Measurements from ENCODE around the gene OSM. TPM values are rescaled to one million over a fixed set of nuclear protein-coding genes. Genes with fewer than 3 reads are reported as not detected.

The OSM gene
- total RNA-seq: not detected in 2 replicates

DNA sequence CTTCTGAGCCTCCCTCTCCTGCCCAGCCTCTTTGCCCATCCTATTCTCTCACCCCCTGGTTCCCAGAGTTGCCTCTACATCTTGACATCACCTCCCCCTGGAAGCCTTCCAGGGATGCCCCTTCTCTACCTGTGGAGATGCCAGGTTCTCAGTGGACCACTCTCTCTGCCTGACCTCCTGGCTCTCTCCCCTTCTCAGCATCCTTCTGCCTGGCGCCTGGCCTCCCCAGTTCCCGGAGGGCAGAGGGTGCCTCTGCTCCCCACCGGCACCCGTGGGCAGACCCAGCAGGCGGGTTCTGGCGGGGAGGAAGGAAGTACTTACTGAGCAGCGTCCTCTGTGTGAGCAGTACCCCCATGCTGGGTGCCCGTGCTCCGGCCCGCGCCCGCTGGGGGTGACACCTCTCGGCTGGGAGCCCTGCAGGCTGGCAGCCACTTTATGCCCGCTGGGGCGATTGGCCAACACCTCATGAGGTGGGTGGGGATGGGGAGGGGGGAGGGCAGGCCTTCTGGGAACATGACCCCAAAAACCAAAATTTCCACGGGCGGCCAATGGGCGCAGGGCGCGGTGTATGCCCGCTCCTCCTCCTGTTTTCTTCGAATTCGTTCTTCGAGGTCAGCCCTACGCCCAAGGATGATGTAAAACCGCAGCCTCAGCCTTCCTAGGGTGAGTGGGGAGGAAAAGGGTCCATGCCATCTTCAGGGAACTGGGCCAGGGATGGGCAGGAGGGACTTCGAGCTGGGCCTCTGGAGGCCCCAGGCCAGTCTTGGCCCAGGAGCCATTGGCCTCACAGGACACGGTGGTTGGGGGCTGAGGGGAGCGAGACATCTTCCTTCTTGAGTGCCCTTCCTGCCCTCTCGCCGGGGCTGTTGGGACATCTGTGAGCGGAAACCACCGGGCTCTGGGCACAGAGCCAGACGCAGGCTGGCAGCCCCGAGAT, at the start of gene OSM:
TSS of gene OSM (minus strand) at position 407 of the 937 bp plus-strand sequence. CDS start at position 355, 52 bp downstream.

DNA sequence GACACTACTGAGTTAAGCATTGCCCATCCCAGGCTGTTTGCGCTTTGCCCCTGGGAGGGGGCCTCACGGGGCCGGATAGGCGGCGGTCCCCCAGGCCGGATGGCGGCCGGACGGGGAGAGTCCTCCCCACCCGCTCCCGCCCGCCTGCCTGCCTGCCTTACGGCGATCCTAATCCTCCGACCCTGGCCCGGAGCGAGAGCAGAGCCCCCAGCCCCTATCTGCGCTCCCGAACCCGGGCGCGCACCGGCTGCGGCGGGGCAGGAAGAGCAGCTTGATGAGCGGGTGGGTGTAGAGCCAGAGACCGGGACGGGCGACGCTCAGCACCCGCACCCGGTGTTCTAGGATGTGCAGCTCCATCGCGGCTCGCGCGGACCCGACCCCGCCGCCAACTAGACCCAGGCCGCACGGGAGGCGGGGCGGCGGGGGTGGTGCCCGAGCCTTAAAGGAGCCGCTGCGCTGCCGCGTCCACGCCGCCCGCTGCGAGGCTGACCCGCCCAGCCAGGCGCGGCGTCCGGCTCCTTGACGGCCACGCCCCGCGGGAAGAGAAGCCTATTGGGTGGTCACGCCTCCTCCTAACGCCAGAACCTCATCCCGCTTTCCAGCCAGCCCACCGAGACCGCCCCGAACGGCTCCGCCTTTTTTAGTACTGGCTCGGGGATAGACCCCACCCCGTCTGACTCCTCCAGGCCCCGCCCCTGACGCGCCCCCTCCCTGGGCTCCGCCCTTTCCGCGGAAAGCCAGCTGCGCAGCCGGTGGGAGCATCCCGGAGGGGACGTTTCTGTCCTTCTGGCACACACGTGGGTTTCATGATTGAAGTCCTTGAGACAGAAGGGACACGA, 22.7 kb upstream of the OSM start, which contains the start of gene CASTOR1:
TSS of gene CASTOR1 (minus strand) at position 365 of the 839 bp plus-strand sequence. CDS start at position 357, 8 bp downstream.

DNA sequence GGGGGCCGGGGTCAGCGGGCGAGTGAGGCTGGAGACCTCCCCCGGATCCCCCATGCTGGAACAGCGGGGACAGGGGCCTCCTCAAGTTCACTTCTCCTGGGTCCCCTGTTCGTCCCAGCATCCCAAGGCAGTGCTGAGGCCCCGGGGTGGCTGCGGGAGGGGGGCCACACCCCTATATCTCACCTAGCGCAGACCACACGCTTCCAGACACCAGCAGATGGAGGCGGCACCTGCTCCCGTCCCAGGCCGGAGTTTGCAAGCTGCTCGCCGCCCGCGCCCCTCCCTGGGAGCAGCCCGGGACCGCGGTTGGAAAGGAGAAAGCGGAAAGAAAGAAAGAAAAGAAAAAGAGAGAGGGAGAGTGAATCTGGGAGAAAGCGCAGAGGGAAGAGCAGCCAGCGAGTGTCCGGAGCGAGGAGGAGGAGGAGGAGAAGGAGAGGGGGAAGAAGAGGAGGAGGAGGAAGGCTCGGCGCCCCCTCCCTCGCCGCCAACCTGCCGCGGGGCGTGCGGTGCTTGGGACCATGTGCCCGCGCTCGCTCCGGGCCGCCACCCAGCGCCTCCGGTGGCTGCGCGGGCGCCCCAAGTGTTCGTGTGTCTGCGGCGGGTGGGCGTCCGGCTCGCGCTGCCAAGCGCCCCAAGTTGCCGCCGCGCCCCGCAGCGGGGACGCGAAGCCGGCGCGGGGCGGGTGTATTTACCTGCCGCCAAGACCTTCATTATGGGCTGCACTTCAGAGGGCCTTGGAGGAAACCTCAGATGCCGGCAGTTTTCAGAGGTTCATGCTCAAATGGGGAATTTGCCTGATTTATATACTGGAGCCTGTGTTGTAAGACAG, 20.5 kb downstream of the OSM start, which contains the start of gene LIF:
TSS of gene LIF (minus strand) at position 775 of the 829 bp plus-strand sequence. CDS start at position 711, 64 bp downstream.

Other genes starting within 250 kb of the OSM start
- not detected in 2 replicates for gene HORMAD2, start 186.4 kb downstream of the OSM start, total RNA-seq
- gene LIF, start 20.1 kb downstream of the OSM start, total RNA-seq: 0.49 and 2.0 TPM in 2 replicates
- 8.8 and 8.9 TPM in 2 replicates for gene CASTOR1, start 22.7 kb upstream of the OSM start, total RNA-seq
- gene TBC1D10A, start 60.1 kb upstream of the OSM start, total RNA-seq: 6.2 and 10.8 TPM in 2 replicates
- gene SF3A1, start 90.0 kb upstream of the OSM start, total RNA-seq: 16.8 and 33.2 TPM in 2 replicates
- gene CCDC157, start 90.2 kb upstream of the OSM start, total RNA-seq: 0.81 and 1.1 TPM in 2 replicates
- gene RNF215, start 120.6 kb upstream of the OSM start, total RNA-seq: 13.8 and 22.3 TPM in 2 replicates
- 6.2 and 9.6 TPM in 2 replicates for gene SEC14L2, start 130.2 kb upstream of the OSM start, total RNA-seq
- gene MTFP1, start 158.9 kb upstream of the OSM start, total RNA-seq: 24.1 and 35.5 TPM in 2 replicates
- not detected in 2 replicates for gene SEC14L3, start 205.2 kb upstream of the OSM start, total RNA-seq
- 0.06 TPM in 1 of 2 replicates, not detected in the other for gene SEC14L4, start 238.8 kb upstream of the OSM start, total RNA-seq